HCT116 (cell line): ENCODE data around the gene RAB27B.

Source experiments
- POLR2A ChIP-seq: IDR thresholded peaks from 2 replicates; pipeline ENCODE4 v1.7.0; 2011; ENCODE audit warnings: borderline replicate concordance; ENCODE audit not compliant: insufficient read depth, insufficient read length; ENCODE audit errors: extremely low read depth
- POLR2AphosphoS5 ChIP-seq: IDR thresholded peaks from 2 replicates; pipeline ENCODE4 v1.6.1; 2011; ENCODE audit warnings: mild to moderate bottlenecking, low read depth, low read length, moderate library complexity
- RAD21 ChIP-seq: IDR thresholded peaks from 2 replicates; pipeline ENCODE4 v1.6.1; 2012; ENCODE audit warnings: low read depth, mild to moderate bottlenecking
- TF ChIP-seq, protein P1 (sequence below), 3 experiments: fragments of 200-600 bp in 1 of 3; sonication (generic) in 1 of 3; IDR thresholded peaks in 2 of 3; conservative IDR thresholded peaks in 1 of 3; 2 replicates each; pipeline ENCODE4 v1.5.1; 2012 to 2017; ENCODE audit warnings: low read depth in 2 of 3, low read length in 2 of 3, antibody characterized with exemption in 1 of 3, borderline replicate concordance in 1 of 3, control low read depth in 1 of 3, mild to moderate bottlenecking in 1 of 3, mixed read lengths in 1 of 3, mixed run types in 1 of 3, moderate library complexity in 1 of 3; ENCODE audit not compliant: insufficient read depth in 1 of 3

DNA sequence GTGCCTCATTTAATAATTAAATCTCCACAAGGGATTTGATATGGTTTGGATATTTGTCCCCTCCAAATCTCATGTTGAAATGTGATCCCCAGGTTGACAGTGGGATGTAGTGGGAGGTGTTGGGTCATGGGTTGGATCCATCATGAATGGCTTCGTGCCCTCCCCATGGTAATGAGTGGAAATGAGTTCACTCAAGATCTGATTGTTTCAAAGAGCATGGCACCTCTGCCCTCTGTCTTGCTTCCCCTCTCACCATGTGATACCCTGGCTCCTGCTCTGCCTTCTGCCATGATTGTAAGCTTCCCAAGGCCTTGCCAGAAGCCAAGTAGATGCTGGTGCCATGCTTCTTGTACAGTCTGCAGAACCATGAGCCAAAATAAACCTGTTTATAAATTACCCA is 15.0 kb upstream of the RAB27B start:
- TF ChIP-seq POLR2AphosphoS5 (no peak), RAD21 (no peak), POLR2A (no peak)
- TF ChIP-seq, protein P1, sequence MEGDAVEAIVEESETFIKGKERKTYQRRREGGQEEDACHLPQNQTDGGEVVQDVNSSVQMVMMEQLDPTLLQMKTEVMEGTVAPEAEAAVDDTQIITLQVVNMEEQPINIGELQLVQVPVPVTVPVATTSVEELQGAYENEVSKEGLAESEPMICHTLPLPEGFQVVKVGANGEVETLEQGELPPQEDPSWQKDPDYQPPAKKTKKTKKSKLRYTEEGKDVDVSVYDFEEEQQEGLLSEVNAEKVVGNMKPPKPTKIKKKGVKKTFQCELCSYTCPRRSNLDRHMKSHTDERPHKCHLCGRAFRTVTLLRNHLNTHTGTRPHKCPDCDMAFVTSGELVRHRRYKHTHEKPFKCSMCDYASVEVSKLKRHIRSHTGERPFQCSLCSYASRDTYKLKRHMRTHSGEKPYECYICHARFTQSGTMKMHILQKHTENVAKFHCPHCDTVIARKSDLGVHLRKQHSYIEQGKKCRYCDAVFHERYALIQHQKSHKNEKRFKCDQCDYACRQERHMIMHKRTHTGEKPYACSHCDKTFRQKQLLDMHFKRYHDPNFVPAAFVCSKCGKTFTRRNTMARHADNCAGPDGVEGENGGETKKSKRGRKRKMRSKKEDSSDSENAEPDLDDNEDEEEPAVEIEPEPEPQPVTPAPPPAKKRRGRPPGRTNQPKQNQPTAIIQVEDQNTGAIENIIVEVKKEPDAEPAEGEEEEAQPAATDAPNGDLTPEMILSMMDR (IDR thresholded peaks at IDR 0.05 in 2 of 3, conservative IDR thresholded peaks at IDR 0.05 in 1 of 3; ENCODE audit: borderline replicate concordance in 1 of 3, insufficient read depth in 1 of 3, low read depth in 2 of 3, low read length in 2 of 3), result no peak
